IMR-90 (cell line): Measurements from ENCODE around the gene CACNA2D4. TPM values are rescaled to one million over a fixed set of nuclear protein-coding genes. Genes with fewer than 3 reads are reported as not detected.

ENCODE experiments used
- ATAC-seq: fragments of 200-7000 bp; cut with Tn5 transposase; 2 replicates; pipeline ENCODE4 v1.9.1; 2020; ENCODE audit warnings: low read depth, mild to moderate bottlenecking, moderate library complexity
- BruUV-seq: library from RNA; stranded (reverse); fragments of 400-500 nt; replicated peaks from 2 replicates; lab custom pipeline; 2021; lab: Mats Ljungman, UMichigan
- CTCF ChIA-PET: fragments of 300-600 bp; formaldehyde crosslinking; extraction: SDS; loops from one replicate; lab custom pipeline; 2021; ENCODE audit warnings: antibody characterized with exemption; lab: Yijun Ruan, JAX
- POLR2A ChIA-PET: fragments of 300-600 bp; sonication (Branson Sonifier 250); formaldehyde crosslinking; loops from one replicate; lab custom pipeline; 2022; ENCODE audit warnings: antibody characterized with exemption; ENCODE audit not compliant: unreplicated experiment; lab: Charles Lee
- DNase-seq: peaks from one replicate; pipeline ENCODE4 v3.0.0; 2013
- H2AFZ ChIP-seq: replicated peaks from 2 replicates; pipeline ENCODE3; 2013; ENCODE audit warnings: low read length, mild to moderate bottlenecking; ENCODE audit not compliant: poor library complexity
- H2AK5ac ChIP-seq: 2 replicates; pipeline ENCODE4 v1.6.1; 2013; ENCODE audit warnings: low read depth, low read length, inconsistent platforms
- H2AK9ac ChIP-seq: replicated peaks from 2 replicates; pipeline ENCODE3; 2013; ENCODE audit warnings: mild to moderate bottlenecking, low read depth, low read length, moderate library complexity; ENCODE audit not compliant: poor library complexity
- H2BK120ac ChIP-seq: 2 replicates; pipeline ENCODE4 v1.6.1; 2013; ENCODE audit warnings: low read depth, low read length, inconsistent platforms
- H2BK15ac ChIP-seq: 3 replicates; pipeline ENCODE4 v1.6.1; 2013; ENCODE audit warnings: low read depth, low read length, inconsistent platforms
- H2BK20ac ChIP-seq: 2 replicates; pipeline ENCODE4 v1.6.1; 2013; ENCODE audit warnings: low read depth, mild to moderate bottlenecking, inconsistent platforms, low read length, moderate library complexity
- H2BK5ac ChIP-seq: 2 replicates; pipeline ENCODE4 v1.6.1; 2013; ENCODE audit warnings: mild to moderate bottlenecking, low read depth, low read length, inconsistent platforms; ENCODE audit not compliant: poor library complexity, severe bottlenecking
- H3K14ac ChIP-seq: replicated peaks from 2 replicates; pipeline ENCODE4 v1.6.1; 2013; ENCODE audit warnings: low read depth, low read length, inconsistent platforms
- H3K18ac ChIP-seq: 2 replicates; pipeline ENCODE4 v1.6.1; 2013; ENCODE audit warnings: low read depth, low read length, control low read depth
- H3K23ac ChIP-seq: 2 replicates; pipeline ENCODE4 v1.6.1; 2013; ENCODE audit warnings: low read depth, low read length, inconsistent platforms
- H3K27ac ChIP-seq: 2 replicates; pipeline ENCODE4 v1.5.1; 2013; ENCODE audit warnings: mild to moderate bottlenecking, control low read depth, low read length; ENCODE audit not compliant: insufficient read depth
- H3K27me3 ChIP-seq: 2 replicates; pipeline ENCODE4 v1.6.1; 2013; ENCODE audit warnings: low read length; ENCODE audit not compliant: control insufficient read depth, insufficient read depth
- H3K36me3 ChIP-seq: 2 replicates; pipeline ENCODE4 v1.6.1; 2013; ENCODE audit warnings: low read length, mixed read lengths; ENCODE audit not compliant: control insufficient read depth, insufficient read depth
- H3K4ac ChIP-seq: 2 replicates; pipeline ENCODE4 v1.6.1; 2013; ENCODE audit warnings: low read depth, low read length, inconsistent platforms
- H3K4me1 ChIP-seq: 2 replicates; pipeline ENCODE4 v1.6.1; 2013; ENCODE audit warnings: low read length, mixed read lengths; ENCODE audit not compliant: control insufficient read depth, insufficient read depth
- H3K4me2 ChIP-seq: 2 replicates; pipeline ENCODE4 v1.6.1; 2013; ENCODE audit warnings: low read depth, mild to moderate bottlenecking, control low read depth, low read length, moderate library complexity
- H3K4me3 ChIP-seq: 2 replicates; pipeline ENCODE4 v1.5.1; 2013; ENCODE audit warnings: low read depth, mild to moderate bottlenecking, control low read depth, low read length, moderate library complexity; ENCODE audit not compliant: insufficient read depth
- H3K56ac ChIP-seq: 2 replicates; pipeline ENCODE4 v1.6.1; 2013; ENCODE audit warnings: low read length, inconsistent platforms; ENCODE audit not compliant: insufficient read depth; ENCODE audit errors: extremely low read depth
- H3K79me1 ChIP-seq, 2 experiments: 2 replicates each; pipeline ENCODE4 v1.6.1; 2013; ENCODE audit warnings: low read length in 2 of 2, inconsistent platforms in 1 of 2, low read depth in 1 of 2
- H3K9ac ChIP-seq: 2 replicates; pipeline ENCODE4 v1.6.1; 2013; ENCODE audit warnings: low read depth, low read length, control low read depth
- H3K9me1 ChIP-seq: 2 replicates; pipeline ENCODE4 v1.6.1; 2013; ENCODE audit warnings: low read length, inconsistent platforms; ENCODE audit not compliant: insufficient read depth
- H3K9me3 ChIP-seq: 2 replicates; pipeline ENCODE4 v1.6.1; 2013; ENCODE audit warnings: low read length; ENCODE audit not compliant: control insufficient read depth, insufficient read depth
- H4K20me1 ChIP-seq: 2 replicates; pipeline ENCODE4 v1.6.1; 2013; ENCODE audit warnings: low read length, inconsistent platforms; ENCODE audit not compliant: insufficient read depth
- H4K5ac ChIP-seq: 2 replicates; pipeline ENCODE4 v1.6.1; 2013; ENCODE audit warnings: mild to moderate bottlenecking, low read depth, low read length, control low read depth
- H4K8ac ChIP-seq, 2 experiments: 2 replicates each; pipeline ENCODE4 v1.6.1; 2013; ENCODE audit warnings: low read depth in 2 of 2, low read length in 2 of 2, control low read depth in 1 of 2, inconsistent platforms in 1 of 2
- H4K91ac ChIP-seq: 2 replicates; pipeline ENCODE4 v1.6.1; 2013; ENCODE audit warnings: low read depth, low read length, inconsistent platforms; ENCODE audit not compliant: insufficient read depth
- CHD1 ChIP-seq: IDR thresholded peaks from 2 replicates; pipeline ENCODE4 v1.6.1; 2012; ENCODE audit warnings: low read depth, low read length, improper control_type of control experiment
- MXI1 ChIP-seq: IDR thresholded peaks from 2 replicates; pipeline ENCODE4 v1.6.1; 2012; ENCODE audit warnings: low read depth, mild to moderate bottlenecking, low read length, moderate library complexity, borderline replicate concordance
- RCOR1 ChIP-seq: IDR thresholded peaks from 2 replicates; pipeline ENCODE4 v1.6.1; 2012; ENCODE audit warnings: mild to moderate bottlenecking, low read length, improper control_type of control experiment; ENCODE audit not compliant: insufficient replicate concordance
- SMC3 ChIP-seq: fragments of 150-350 bp; IDR thresholded peaks from 2 replicates; pipeline ENCODE4 v1.6.1; 2016; ENCODE audit warnings: low read depth, mild to moderate bottlenecking, antibody characterized with exemption, low read length, moderate library complexity
- WGBS, 2 experiments: methylation state at CpG; one replicate each; pipeline versions ENCODE4 v1.1.5 to v1.1.7; 2013; ENCODE audit warnings: missing lambda C conversion rate in 2 of 2; ENCODE audit not compliant: insufficient read length in 1 of 2; ENCODE audit errors: extremely low coverage in 2 of 2; 5-methylcytosine and 5-hydroxymethylcytosine counted together
- dilution Hi-C: fragments of 300-500 bp; cut with HindIII; formaldehyde crosslinking; loops from one replicate; pipeline ENCODE4 v1.14.3; 2018; ENCODE audit warnings: low sequenced_read_pairs; ENCODE audit not compliant: unreplicated experiment
- in situ Hi-C: fragments of 300-500 bp; cut with MboI; formaldehyde crosslinking; loops from 3 replicates; pipeline ENCODE4 v1.14.3; 2019; ENCODE audit warnings: low sequenced_read_pairs, inconsistent platforms, mixed read lengths
- intact Hi-C: fragments of 100-400 bp; cut with micrococcal nuclease; formaldehyde crosslinking; loops from 2 replicates; pipeline ENCODE4 v1.10.0; 2022
- polyA plus RNA-seq, 3 experiments: library from polyadenylated mRNA; depleted of rRNA; stranded (reverse); fragments of >200 nt; gene quantifications; 2 replicates each; pipeline ENCODE4 v1.2.3, GENCODE V29; 2012; ENCODE audit warnings: low replicate concordance in 1 of 3
- total RNA-seq: library from RNA; depleted of rRNA; stranded (reverse); fragments of >200 nt; gene quantifications from 2 replicates; pipeline ENCODE4 v1.2.3, GENCODE V29; 2012
- TF ChIP-seq, protein P1 (sequence below): conservative IDR thresholded peaks from 2 replicates; pipeline ENCODE4 v1.5.1; 2012; ENCODE audit warnings: mild to moderate bottlenecking, low read depth, low read length, improper control_type of control experiment

Gene CACNA2D4
- total and polyA plus RNA-seq, 2 of the 4 experiments (the other 2 are of a cell fraction): 0.18 to 0.22 TPM

- Histone ChIP-seq H2BK5ac (no peak overlapping the region), H3K9me3 (no peaks in the 10 kb centered on the region), H4K20me1 (peaks cover 4% of the 10 kb centered on the region; the same call in 1 of the 2 replicates), H3K4me3 (no peak overlapping the region), H4K8ac (no peak overlapping the region), H2AK9ac (no peak overlapping the region), H3K27me3 (no peaks in the 10 kb centered on the region), H3K4ac (no peak overlapping the region), H2AFZ (no peak overlapping the region), H4K5ac (no peak overlapping the region), H2BK15ac (no peak overlapping the region), H2BK20ac (no peak overlapping the region), H3K56ac (no peak overlapping the region), H3K27ac (no peak overlapping the region), H3K9me1 (peaks cover 10% of the 10 kb centered on the region; the same call in 1 of the 2 replicates), H2BK120ac (no peak overlapping the region), H4K91ac (no peak overlapping the region), H2AK5ac (no peak overlapping the region), H3K4me1 (peaks cover 6% of the 10 kb centered on the region), H3K14ac (no peak overlapping the region), H3K79me1 (peaks cover 23 to 42% of the 10 kb centered on the region in 2 experiments), H3K36me3 (no peaks in the 10 kb centered on the region; the same call in 1 of the 2 replicates), H3K4me2 (no peak overlapping the region), H3K18ac (no peak overlapping the region), H3K9ac (no peak overlapping the region), H3K23ac (no peak overlapping the region)
- CTCF ChIA-PET: no interaction called here
- WGBS, 2 experiments: no CpG with 5 or more reads among the region's 1 CpG
- no peak for TF ChIP-seq CHD1
- TF ChIP-seq MXI1: no peak
- TF ChIP-seq SMC3: no peak
- TF ChIP-seq, protein P1, sequence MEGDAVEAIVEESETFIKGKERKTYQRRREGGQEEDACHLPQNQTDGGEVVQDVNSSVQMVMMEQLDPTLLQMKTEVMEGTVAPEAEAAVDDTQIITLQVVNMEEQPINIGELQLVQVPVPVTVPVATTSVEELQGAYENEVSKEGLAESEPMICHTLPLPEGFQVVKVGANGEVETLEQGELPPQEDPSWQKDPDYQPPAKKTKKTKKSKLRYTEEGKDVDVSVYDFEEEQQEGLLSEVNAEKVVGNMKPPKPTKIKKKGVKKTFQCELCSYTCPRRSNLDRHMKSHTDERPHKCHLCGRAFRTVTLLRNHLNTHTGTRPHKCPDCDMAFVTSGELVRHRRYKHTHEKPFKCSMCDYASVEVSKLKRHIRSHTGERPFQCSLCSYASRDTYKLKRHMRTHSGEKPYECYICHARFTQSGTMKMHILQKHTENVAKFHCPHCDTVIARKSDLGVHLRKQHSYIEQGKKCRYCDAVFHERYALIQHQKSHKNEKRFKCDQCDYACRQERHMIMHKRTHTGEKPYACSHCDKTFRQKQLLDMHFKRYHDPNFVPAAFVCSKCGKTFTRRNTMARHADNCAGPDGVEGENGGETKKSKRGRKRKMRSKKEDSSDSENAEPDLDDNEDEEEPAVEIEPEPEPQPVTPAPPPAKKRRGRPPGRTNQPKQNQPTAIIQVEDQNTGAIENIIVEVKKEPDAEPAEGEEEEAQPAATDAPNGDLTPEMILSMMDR: no peak
- TF ChIP-seq RCOR1: no peak
- in situ Hi-C loops: no loop called here
- POLR2A ChIA-PET: no interaction called here
- no peak for DNase-seq
- no TSS peak for BruUV-seq
- no peak for ATAC-seq
- dilution Hi-C loops: no loop called here
- intact Hi-C loops: no loop called here
Observed at GRCh38 chr12:1767407-1768090, 150.9 kb downstream of the CACNA2D4 start.
